ENCODE measurements around the gene NPNT. TPM values are rescaled to one million over a fixed set of nuclear protein-coding genes. Genes with fewer than 3 reads are reported as not detected.

NPNT gene
- total RNA-seq, 1 donor = not detected

GRCh38 chr4:105998171-105999063 is 103.1 kb downstream of the NPNT start:
- DNase-seq (ENCODE audit: low read depth) = no peak
- no peak for TF ChIP-seq CTCF (IDR thresholded peaks at IDR 0.05; ENCODE audit: insufficient read depth, low read depth, low read length)
- peak overlapping the region; percentile 23 for H3K4me3 ChIP-seq (ENCODE audit: low read depth, low read length)

GRCh38 chr4:106002994-106003393 is 107.7 kb downstream of the NPNT start:
- H3K4me3 ChIP-seq (ENCODE audit: low read depth, low read length) = no peak overlapping the region
- TF ChIP-seq CTCF (IDR thresholded peaks at IDR 0.05; ENCODE audit: insufficient read depth, low read depth, low read length) = no peak
- no peak for DNase-seq (ENCODE audit: low read depth)

- TF ChIP-seq CTCF (IDR thresholded peaks at IDR 0.05; ENCODE audit: insufficient read depth, low read depth, low read length) = no peak
- H3K4me3 ChIP-seq (ENCODE audit: low read depth, low read length) = no peak overlapping the region
- DNase-seq (ENCODE audit: low read depth) = no peak
Measured at GRCh38 chr4:106010761-106011160, 115.5 kb downstream of the NPNT start.

GRCh38 chr4:106011387-106011786 is 116.1 kb downstream of the NPNT start:
- no peak overlapping the region for H3K4me3 ChIP-seq (ENCODE audit: low read depth, low read length)
- DNase-seq (ENCODE audit: low read depth) = no peak
- TF ChIP-seq CTCF (IDR thresholded peaks at IDR 0.05; ENCODE audit: insufficient read depth, low read depth, low read length) = no peak

- no peak for TF ChIP-seq CTCF (IDR thresholded peaks at IDR 0.05; ENCODE audit: insufficient read depth, low read depth, low read length)
- no peak overlapping the region for H3K4me3 ChIP-seq (ENCODE audit: low read depth, low read length)
- DNase-seq (ENCODE audit: low read depth) = no peak
Measured at GRCh38 chr4:106017975-106018374, 122.7 kb downstream of the NPNT start.

GRCh38 chr4:106019771-106020170 is 124.5 kb downstream of the NPNT start:
- peak; percentile 27 for DNase-seq (ENCODE audit: low read depth)
- H3K4me3 ChIP-seq (ENCODE audit: low read depth, low read length) = no peak overlapping the region
- no peak for TF ChIP-seq CTCF (IDR thresholded peaks at IDR 0.05; ENCODE audit: insufficient read depth, low read depth, low read length)

Other genes with a start within 250 kb of the NPNT start
- gene INTS12, start 186.8 kb upstream of the NPNT start, total RNA-seq = 13.9 and 18.6 TPM in 2 replicates
- gene GSTCD, start 186.7 kb upstream of the NPNT start, total RNA-seq = 11.0 and 22.5 TPM in 2 replicates

Data from fibroblast of villous mesenchyme (primary cell).